Kidney (tissue), 14 donors: ENCODE data around the gene PLEKHM3. TPM values are rescaled to one million over a fixed set of nuclear protein-coding genes. Genes with fewer than 3 reads are reported as not detected.

Experiments
- DNase-seq, 5 donors: peaks; one replicate each; pipeline ENCODE4 v3.0.0-alpha.2; 2013 to 2020
- FAIRE-seq: peaks from 2 replicates; lab custom pipeline; 2012; peaks lifted over from hg19 to GRCh38; lab: Jason Lieb, UNC
- H3K27ac ChIP-seq, 2 donors: one replicate each; pipeline ENCODE4 v1.7.0; 2013; ENCODE audit warnings: low read depth in 2 of 2, low read length in 2 of 2, inconsistent platforms in 1 of 2
- H3K27me3 ChIP-seq: one replicate; pipeline ENCODE4 v1.7.1; 2013; ENCODE audit warnings: low read length, inconsistent platforms; ENCODE audit not compliant: control insufficient read depth, insufficient read depth
- H3K36me3 ChIP-seq, 3 donors: one replicate each; pipeline versions ENCODE4 v1.7.0 to v1.7.1; 2013; ENCODE audit warnings: low read length in 3 of 3, control low read depth in 1 of 3, inconsistent platforms in 1 of 3; ENCODE audit not compliant: insufficient read depth in 3 of 3, control insufficient read depth in 2 of 3
- H3K4me1 ChIP-seq, 3 donors: one replicate each; pipeline versions ENCODE4 v1.7.0 to v1.7.1; 2013; ENCODE audit warnings: low read length in 3 of 3, inconsistent platforms in 1 of 3, low read depth in 1 of 3; ENCODE audit not compliant: control insufficient read depth in 2 of 3, insufficient read depth in 2 of 3
- H3K4me3 ChIP-seq, 3 donors: one replicate each; pipeline versions ENCODE4 v1.7.0 to v1.8.1; 2013; ENCODE audit warnings: low read length in 3 of 3, control low read depth in 1 of 3, inconsistent platforms in 1 of 3
- H3K9ac ChIP-seq, 3 donors: one replicate each; pipeline versions ENCODE4 v1.7.0 to v1.7.1; 2013; ENCODE audit warnings: low read length in 3 of 3, control low read depth in 1 of 3, inconsistent platforms in 1 of 3
- H3K9me3 ChIP-seq, 3 donors: one replicate each; pipeline versions ENCODE4 v1.7.0 to v1.7.1; 2013; ENCODE audit warnings: low read length in 3 of 3, control low read depth in 1 of 3, inconsistent platforms in 1 of 3; ENCODE audit not compliant: control insufficient read depth in 2 of 3, insufficient read depth in 1 of 3
- intact Hi-C: fragments of 100-400 bp; cut with DNase I; formaldehyde crosslinking; loops from one replicate; pipeline ENCODE4 v1.11.1; 2022
- polyA plus RNA-seq: library from polyadenylated mRNA; stranded (reverse); fragments of 350-450 nt; fragmentation: Illumina TruSeq; extraction: RNeasy Lipid Tissue Mini Kit (QIAGEN cat#74804); gene quantifications from one replicate; pipeline ENCODE4 v1.2.3, GENCODE V29; 2014; ENCODE audit warnings: low read depth, low replicate concordance; ENCODE audit not compliant: insufficient read depth
- total RNA-seq: library from RNA; stranded (reverse); fragmentation: NEBNext Ultra II Directional; extraction: Animal tissue kit (Norgen Biotek cat#: 25700); gene quantifications from one replicate; pipeline ENCODE4 v1.2.1, GENCODE V29; 2021
- TF ChIP-seq, protein P1 (sequence below): IDR thresholded peaks from 3 replicates; pipeline ENCODE4 v1.5.1; 2012; ENCODE audit warnings: mild to moderate bottlenecking, moderate library complexity, borderline replicate concordance; ENCODE audit not compliant: insufficient read depth; ENCODE audit errors: extremely low read depth
- donor health status: control.
- donor health status: control.
- donor health status: control.
- donor health status: control.
- donor health status: control.
- donor health status: DM: yes; HTN: yes; CAD: no.
- donor health status: Normal renal cell carcinoma (clear cell type).

PLEKHM3 gene
- total and polyA plus RNA-seq, 2 donors from 2014 or later, result 4.2 to 13.5 TPM

GRCh38 chr2:208057108-208057507 lies 31.8 kb upstream of the PLEKHM3 start:
- peaks cover 0 to 2% (median 0%) of the 10 kb centered on the region in 3 donors for H3K9me3 ChIP-seq
- FAIRE-seq (no peak), DNase-seq (no peak)
- no peaks in the 10 kb centered on the region for H3K36me3 ChIP-seq
- no peaks in the 10 kb centered on the region for H3K27me3 ChIP-seq
- intact Hi-C loops, result no loop called here
- H3K4me1 ChIP-seq, result no peaks in the 10 kb centered on the region
- H3K4me3 ChIP-seq, result no peak overlapping the region
- no peak overlapping the region for H3K9ac ChIP-seq
- TF ChIP-seq, protein P1, sequence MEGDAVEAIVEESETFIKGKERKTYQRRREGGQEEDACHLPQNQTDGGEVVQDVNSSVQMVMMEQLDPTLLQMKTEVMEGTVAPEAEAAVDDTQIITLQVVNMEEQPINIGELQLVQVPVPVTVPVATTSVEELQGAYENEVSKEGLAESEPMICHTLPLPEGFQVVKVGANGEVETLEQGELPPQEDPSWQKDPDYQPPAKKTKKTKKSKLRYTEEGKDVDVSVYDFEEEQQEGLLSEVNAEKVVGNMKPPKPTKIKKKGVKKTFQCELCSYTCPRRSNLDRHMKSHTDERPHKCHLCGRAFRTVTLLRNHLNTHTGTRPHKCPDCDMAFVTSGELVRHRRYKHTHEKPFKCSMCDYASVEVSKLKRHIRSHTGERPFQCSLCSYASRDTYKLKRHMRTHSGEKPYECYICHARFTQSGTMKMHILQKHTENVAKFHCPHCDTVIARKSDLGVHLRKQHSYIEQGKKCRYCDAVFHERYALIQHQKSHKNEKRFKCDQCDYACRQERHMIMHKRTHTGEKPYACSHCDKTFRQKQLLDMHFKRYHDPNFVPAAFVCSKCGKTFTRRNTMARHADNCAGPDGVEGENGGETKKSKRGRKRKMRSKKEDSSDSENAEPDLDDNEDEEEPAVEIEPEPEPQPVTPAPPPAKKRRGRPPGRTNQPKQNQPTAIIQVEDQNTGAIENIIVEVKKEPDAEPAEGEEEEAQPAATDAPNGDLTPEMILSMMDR, result no peak
- H3K27ac ChIP-seq, result no peak overlapping the region

GRCh38 chr2:208049441-208049840 lies 24.1 kb upstream of the PLEKHM3 start:
- Histone ChIP-seq H3K9ac (no peak overlapping the region), H3K4me3 (no peak overlapping the region), H3K27me3 (no peaks in the 10 kb centered on the region), H3K9me3 (peaks cover 0 to 2% (median 0%) of the 10 kb centered on the region in 3 donors), H3K27ac (no peak overlapping the region), H3K36me3 (no peaks in the 10 kb centered on the region), H3K4me1 (no peaks in the 10 kb centered on the region)
- FAIRE-seq (no peak), DNase-seq (no peak)
- TF ChIP-seq, protein P1, result no peak
- intact Hi-C loops, result no loop called here

DNA sequence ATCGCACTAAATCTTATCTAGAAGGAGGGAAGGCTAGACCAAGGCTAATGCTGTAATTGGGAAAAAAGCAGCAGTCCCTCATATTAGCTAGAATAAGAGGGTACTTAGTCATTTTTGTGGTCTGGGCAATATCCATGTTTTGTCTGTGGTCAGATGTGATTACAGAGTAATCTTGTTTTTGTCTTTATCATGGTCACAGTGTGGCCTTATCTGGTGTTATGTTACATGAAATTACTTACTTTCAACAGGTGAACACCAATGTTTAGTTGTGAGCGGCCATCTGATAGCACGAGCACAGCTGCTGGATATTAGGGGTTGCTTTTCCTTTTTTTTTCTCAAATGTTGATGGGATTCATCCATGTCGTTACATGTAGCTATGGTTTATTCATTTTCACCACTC lies 23.7 kb upstream of the PLEKHM3 start:
- no peak for FAIRE-seq
- Histone ChIP-seq H3K36me3 (no peaks in the 10 kb centered on the region), H3K4me1 (no peaks in the 10 kb centered on the region), H3K9ac (no peak overlapping the region), H3K27me3 (no peaks in the 10 kb centered on the region), H3K4me3 (no peak overlapping the region), H3K9me3 (peaks cover 0 to 2% (median 0%) of the 10 kb centered on the region in 3 donors), H3K27ac (no peak overlapping the region)
- TF ChIP-seq, protein P1, result no peak
- intact Hi-C loops, result no loop called here
- DNase-seq, result no peak

DNA sequence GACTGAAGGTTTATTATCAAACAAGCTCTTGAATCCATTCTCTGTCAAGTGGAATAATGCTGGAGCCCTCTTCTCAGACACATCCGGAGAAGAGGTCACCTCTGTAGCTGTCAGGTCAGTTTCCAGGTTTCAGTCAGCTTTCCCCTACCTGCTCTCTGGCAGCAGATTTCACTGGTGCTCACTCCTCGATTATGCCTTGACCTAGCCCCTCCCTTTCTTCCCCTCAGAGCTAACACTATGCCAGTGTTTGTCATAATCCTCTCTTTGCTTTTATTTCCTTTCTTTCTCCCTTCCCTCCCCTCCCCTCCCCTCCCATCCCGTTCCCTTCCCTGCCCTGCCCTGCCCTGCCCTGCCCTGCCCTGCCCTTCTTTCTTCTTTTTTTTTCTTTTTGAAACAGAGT lies 22.5 kb upstream of the PLEKHM3 start:
- no peaks in the 10 kb centered on the region for H3K4me1 ChIP-seq
- no peak overlapping the region for H3K9ac ChIP-seq
- H3K9me3 ChIP-seq, result peaks cover 0 to 2% (median 0%) of the 10 kb centered on the region in 3 donors
- H3K36me3 ChIP-seq, result no peaks in the 10 kb centered on the region
- no peak overlapping the region for H3K27ac ChIP-seq
- no peaks in the 10 kb centered on the region for H3K27me3 ChIP-seq
- FAIRE-seq (no peak), DNase-seq (no peak)
- intact Hi-C loops, result no loop called here
- TF ChIP-seq, protein P1, result no peak
- no peak overlapping the region for H3K4me3 ChIP-seq
